Vagina (tissue), 2 donors: Measurements from ENCODE around the gene BCL3. TPM values are rescaled to one million over a fixed set of nuclear protein-coding genes. Genes with fewer than 3 reads are reported as not detected.

Experiments used
- DNase-seq, 2 donors: peaks; one replicate each; pipeline ENCODE4 v3.0.0-alpha.2; 2017; ENCODE audit errors: extremely low spot score in 2 of 2
- H3K27ac ChIP-seq: fragments of 200-600 bp; sonication (generic); one replicate; pipeline ENCODE4 v1.5.1; 2019
- H3K27me3 ChIP-seq: fragments of 200-600 bp; sonication (generic); one replicate; pipeline ENCODE4 v1.5.1; 2019
- H3K36me3 ChIP-seq, 2 donors: fragments of 200-600 bp; sonication (generic); one replicate each; pipeline ENCODE4 v1.5.1; 2017 to 2019
- H3K4me1 ChIP-seq: fragments of 200-600 bp; sonication (generic); one replicate; pipeline ENCODE4 v1.5.1; 2019
- H3K4me3 ChIP-seq, 2 donors: fragments of 200-600 bp; sonication (generic); 1 replicate in 1 of 2; 2 replicates in 1 of 2; pipeline ENCODE4 v1.5.1; 2016 to 2019
- H3K9me3 ChIP-seq: fragments of 200-600 bp; sonication (generic); one replicate; pipeline ENCODE4 v1.5.1; 2019
- CTCF ChIP-seq, 3 experiments: fragments of 450-650 bp in 2 of 3; fragments of 200-600 bp in 1 of 3; sonication (generic) in 1 of 3; IDR thresholded peaks; one replicate each; pipeline ENCODE4 v1.5.1; 2017 to 2019; ENCODE audit warnings: antibody characterized with exemption in 3 of 3, mild to moderate bottlenecking in 2 of 3, moderate library complexity in 2 of 3
- POLR2A ChIP-seq, 2 donors: fragments of 450-650 bp; IDR thresholded peaks; one replicate each; pipeline ENCODE4 v1.6.1; 2017; ENCODE audit warnings: antibody characterized with exemption in 2 of 2, mild to moderate bottlenecking in 2 of 2, moderate library complexity in 2 of 2
- POLR2AphosphoS5 ChIP-seq, 2 donors: sonication (generic); formaldehyde crosslinking; IDR thresholded peaks; one replicate each; pipeline ENCODE4 v1.9.0; 2017; ENCODE audit warnings: antibody characterized with exemption in 2 of 2, mild to moderate bottlenecking in 2 of 2, low read depth in 1 of 2; ENCODE audit not compliant: insufficient read depth in 1 of 2
- intact Hi-C: fragments of 100-400 bp; cut with DNase I; formaldehyde crosslinking; loops from one replicate; pipeline ENCODE4 v1.15.1; 2023
- total RNA-seq: library from RNA; depleted of rRNA; stranded (reverse); fragments of >200 nt; gene quantifications from one replicate; pipeline ENCODE4 v1.2.3, GENCODE V29; 2016

Gene BCL3
- total RNA-seq, 1 donor from 2014 or later, result 86.9 TPM

- Histone ChIP-seq H3K4me1 (no peaks in the 10 kb centered on the region), H3K27ac (no peak overlapping the region), H3K36me3 (no peaks in the 10 kb centered on the region), H3K9me3 (no peaks in the 10 kb centered on the region), H3K4me3 (no peak overlapping the region), H3K27me3 (no peaks in the 10 kb centered on the region)
- intact Hi-C loops, result no loop called here
- DNase-seq, result no peak
- TF ChIP-seq POLR2AphosphoS5 (IDR thresholded peaks at IDR 0.05; ENCODE audit: insufficient read depth in 1 of 2, low read depth in 1 of 2) (no peak), POLR2A (IDR thresholded peaks at IDR 0.05) (no peak), CTCF (IDR thresholded peaks at IDR 0.05) (no peak)
Observed at GRCh38 chr19:44789943-44790483, 41.5 kb downstream of the BCL3 start.

GRCh38 chr19:44792281-44792680 is 43.8 kb downstream of the BCL3 start:
- Histone ChIP-seq H3K4me1 (no peaks in the 10 kb centered on the region), H3K4me3 (no peak overlapping the region), H3K27ac (no peak overlapping the region), H3K27me3 (no peaks in the 10 kb centered on the region), H3K9me3 (no peaks in the 10 kb centered on the region), H3K36me3 (no peaks in the 10 kb centered on the region)
- TF ChIP-seq CTCF (IDR thresholded peaks at IDR 0.05), result no peak
- no peak for TF ChIP-seq POLR2A (IDR thresholded peaks at IDR 0.05)
- no peak for TF ChIP-seq POLR2AphosphoS5 (IDR thresholded peaks at IDR 0.05; ENCODE audit: insufficient read depth in 1 of 2, low read depth in 1 of 2)
- no peak for DNase-seq
- intact Hi-C loops, result no loop called here

- TF ChIP-seq POLR2AphosphoS5 (IDR thresholded peaks at IDR 0.05; ENCODE audit: insufficient read depth in 1 of 2, low read depth in 1 of 2), result no peak
- no peak for TF ChIP-seq POLR2A (IDR thresholded peaks at IDR 0.05)
- no peak for TF ChIP-seq CTCF (IDR thresholded peaks at IDR 0.05)
- Histone ChIP-seq H3K4me3 (no peak overlapping the region), H3K27me3 (no peaks in the 10 kb centered on the region), H3K36me3 (no peaks in the 10 kb centered on the region), H3K4me1 (no peaks in the 10 kb centered on the region), H3K27ac (no peak overlapping the region), H3K9me3 (no peaks in the 10 kb centered on the region)
- DNase-seq, result no peak
- intact Hi-C loops, result no loop called here
Observed at GRCh38 chr19:44794610-44795009, 46.1 kb downstream of the BCL3 start.

GRCh38 chr19:44795398-44795987 is 47.0 kb downstream of the BCL3 start:
- no peak overlapping the region for H3K4me3 ChIP-seq

More at GRCh38 chr19:44795398-44795987, 47.0 kb downstream of the BCL3 start:
- H3K36me3 ChIP-seq, result no peaks in the 10 kb centered on the region
- intact Hi-C loops, result no loop called here
- no peak for DNase-seq
- peaks cover 4% of the 10 kb centered on the region for H3K4me1 ChIP-seq
- no peaks in the 10 kb centered on the region for H3K27me3 ChIP-seq
- TF ChIP-seq POLR2AphosphoS5 (IDR thresholded peaks at IDR 0.05; ENCODE audit: insufficient read depth in 1 of 2, low read depth in 1 of 2) (no peak), POLR2A (IDR thresholded peaks at IDR 0.05) (no peak), CTCF (IDR thresholded peaks at IDR 0.05) (no peak)
- H3K27ac ChIP-seq, result no peak overlapping the region
- H3K9me3 ChIP-seq, result no peaks in the 10 kb centered on the region
